ENCODE measurements around the gene KCTD1. TPM values are rescaled to one million over a fixed set of nuclear protein-coding genes. Genes with fewer than 3 reads are reported as not detected.

The KCTD1 gene
- total RNA-seq = 62.7 and 78.9 TPM in 2 replicates

DNA sequence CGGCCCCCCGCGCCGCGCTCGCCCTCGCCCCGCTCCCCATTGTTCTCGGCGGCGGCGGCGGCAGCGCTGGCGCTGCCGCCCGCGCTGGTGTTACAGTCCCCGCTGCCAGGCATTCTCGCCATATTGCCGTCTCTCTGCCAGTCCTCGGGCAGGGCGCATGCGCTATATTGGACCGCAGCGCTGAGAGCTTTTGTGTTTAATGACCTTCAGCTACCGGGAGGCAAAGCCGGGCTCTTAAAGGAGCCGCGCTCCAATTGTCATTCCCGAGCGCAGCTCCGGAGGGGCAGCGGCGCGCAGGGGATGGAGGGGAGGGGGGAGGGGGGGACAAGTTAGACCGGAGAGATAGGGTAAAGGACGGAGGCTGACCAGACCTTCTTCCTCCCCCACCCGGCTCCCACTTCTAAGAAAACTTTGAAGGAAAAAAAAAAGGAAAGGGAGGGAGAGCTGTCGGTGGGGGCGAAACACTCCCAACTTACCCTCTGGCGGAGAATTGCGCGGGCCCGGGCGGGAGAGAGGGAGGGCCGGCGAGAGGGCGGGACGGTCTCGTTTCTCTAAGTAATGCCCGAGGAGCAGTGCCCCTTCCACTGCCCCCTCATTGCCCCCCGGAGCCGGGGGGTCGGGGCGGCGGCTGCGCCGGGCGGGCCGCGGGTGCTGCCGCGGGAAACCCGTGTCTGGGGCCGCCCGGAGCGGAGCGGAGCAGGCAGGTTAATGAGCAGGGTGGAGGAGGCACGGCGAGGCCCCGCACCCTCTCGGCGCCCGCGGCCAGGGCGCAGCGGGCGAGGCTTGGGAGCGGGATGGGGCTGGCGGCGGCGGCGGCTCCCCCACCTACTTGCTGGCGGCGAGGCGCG is at the start of gene KCTD1:
KCTD1 (minus strand) TSS at position 139 of the 848 bp plus-strand sequence; CDS start at position 122, 17 bp downstream.

Small RNAs within 50 kb of the gene (small RNA-seq; reads per million reads assigned to genes)
- not detected for gene MIR8057
